Progenitor cell of endocrine pancreas (in vitro differentiated cells): ENCODE data around the gene TNFAIP6. TPM values are rescaled to one million over a fixed set of nuclear protein-coding genes. Genes with fewer than 3 reads are reported as not detected.

Experiments
- DNase-seq: peaks from one replicate; pipeline ENCODE4 v3.0.0; 2021; ENCODE audit warnings: low spot score; ENCODE audit not compliant: unreplicated experiment
- H3K27ac Mint-ChIP-seq: 2 replicates; pipeline ENCODE4 v1.8.0; 2021; ENCODE audit warnings: mild to moderate bottlenecking, moderate library complexity, mixed read lengths
- H3K27me3 Mint-ChIP-seq: 2 replicates; pipeline ENCODE4 v1.8.0; 2021; ENCODE audit warnings: mixed read lengths
- H3K36me3 Mint-ChIP-seq: 2 replicates; pipeline ENCODE4 v1.8.0; 2022; ENCODE audit warnings: mixed read lengths; ENCODE audit not compliant: insufficient read depth
- H3K4me1 Mint-ChIP-seq: 2 replicates; pipeline ENCODE4 v1.8.0; 2021; ENCODE audit warnings: low read depth, mixed read lengths
- H3K4me3 Mint-ChIP-seq: 2 replicates; pipeline ENCODE4 v1.8.0; 2021; ENCODE audit warnings: low read depth, mild to moderate bottlenecking, moderate library complexity, mixed read lengths
- H3K9me3 Mint-ChIP-seq: 2 replicates; pipeline ENCODE4 v1.8.0; 2021; ENCODE audit warnings: low read depth, mixed read lengths
- total RNA-seq: library from RNA; stranded (reverse); gene quantifications from 2 replicates; pipeline ENCODE4 v1.2.1, GENCODE V29; 2021
- TF ChIP-seq, protein P1 (sequence below): fragments of 200-600 bp; sonication (generic); IDR thresholded peaks from one replicate; pipeline ENCODE4 v1.5.0; 2021; ENCODE audit warnings: antibody characterized with exemption, mild to moderate bottlenecking; ENCODE audit not compliant: unreplicated experiment

Gene TNFAIP6
- total RNA-seq, 1 donor from 2014 or later, result not detected

DNA sequence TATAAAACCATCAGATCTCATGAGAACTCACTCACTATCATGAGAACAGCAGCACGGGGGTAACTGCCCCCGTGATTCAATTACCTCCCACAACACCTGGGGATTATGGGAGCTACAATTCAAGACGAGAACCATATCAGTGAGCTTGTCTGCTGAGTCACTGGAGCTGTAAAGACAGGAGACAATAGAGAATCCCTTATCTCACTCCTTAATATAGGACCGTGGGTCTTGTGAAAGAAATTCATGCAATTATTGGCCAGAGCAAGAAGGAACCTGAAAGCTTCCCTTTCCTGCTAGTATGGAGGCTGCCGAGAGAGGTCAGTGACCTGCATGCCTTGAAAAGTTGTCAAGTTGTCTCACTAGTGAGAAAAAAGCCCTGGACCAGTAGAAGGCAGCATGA, 9.5 kb upstream of the TNFAIP6 start:
- Mint-ChIP-seq H3K4me3 (no peak overlapping the region), H3K36me3 (no peaks in the 10 kb centered on the region), H3K9me3 (peaks cover 6% of the 10 kb centered on the region), H3K27me3 (no peaks in the 10 kb centered on the region), H3K4me1 (no peaks in the 10 kb centered on the region), H3K27ac (no peak overlapping the region)
- DNase-seq, result no peak
- TF ChIP-seq, protein P1, sequence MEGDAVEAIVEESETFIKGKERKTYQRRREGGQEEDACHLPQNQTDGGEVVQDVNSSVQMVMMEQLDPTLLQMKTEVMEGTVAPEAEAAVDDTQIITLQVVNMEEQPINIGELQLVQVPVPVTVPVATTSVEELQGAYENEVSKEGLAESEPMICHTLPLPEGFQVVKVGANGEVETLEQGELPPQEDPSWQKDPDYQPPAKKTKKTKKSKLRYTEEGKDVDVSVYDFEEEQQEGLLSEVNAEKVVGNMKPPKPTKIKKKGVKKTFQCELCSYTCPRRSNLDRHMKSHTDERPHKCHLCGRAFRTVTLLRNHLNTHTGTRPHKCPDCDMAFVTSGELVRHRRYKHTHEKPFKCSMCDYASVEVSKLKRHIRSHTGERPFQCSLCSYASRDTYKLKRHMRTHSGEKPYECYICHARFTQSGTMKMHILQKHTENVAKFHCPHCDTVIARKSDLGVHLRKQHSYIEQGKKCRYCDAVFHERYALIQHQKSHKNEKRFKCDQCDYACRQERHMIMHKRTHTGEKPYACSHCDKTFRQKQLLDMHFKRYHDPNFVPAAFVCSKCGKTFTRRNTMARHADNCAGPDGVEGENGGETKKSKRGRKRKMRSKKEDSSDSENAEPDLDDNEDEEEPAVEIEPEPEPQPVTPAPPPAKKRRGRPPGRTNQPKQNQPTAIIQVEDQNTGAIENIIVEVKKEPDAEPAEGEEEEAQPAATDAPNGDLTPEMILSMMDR, result no peak

DNA sequence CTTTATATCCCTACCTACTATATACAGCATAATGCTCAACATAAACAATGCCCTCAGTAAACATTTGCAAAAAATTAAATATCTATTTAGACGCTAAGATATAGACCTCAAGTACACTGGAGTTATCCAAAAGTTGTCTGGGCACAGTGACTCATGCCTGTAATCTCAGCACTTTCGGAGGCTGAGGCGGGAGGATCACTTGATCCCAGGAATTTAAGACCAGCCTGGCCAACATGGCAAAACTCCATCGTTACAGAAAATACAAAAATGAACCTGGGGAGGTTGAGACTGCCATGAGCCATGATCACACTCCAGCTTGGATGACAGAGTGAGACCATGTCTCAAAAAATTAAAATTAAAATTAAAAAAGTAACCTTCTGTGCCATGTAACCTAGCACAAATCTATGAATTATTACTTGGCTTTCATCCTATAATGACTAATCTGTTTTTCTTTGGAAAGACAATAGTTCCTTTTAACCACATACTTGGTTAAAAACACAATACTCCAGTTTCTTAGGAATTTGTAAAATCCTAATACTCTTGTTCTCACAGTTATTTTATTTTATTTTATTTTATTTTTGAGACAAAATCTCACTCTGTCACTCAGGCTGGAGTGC, 6.7 kb upstream of the TNFAIP6 start:
- no peaks in the 10 kb centered on the region for H3K27me3 Mint-ChIP-seq
- TF ChIP-seq, protein P1, result no peak
- H3K4me1 Mint-ChIP-seq, result no peaks in the 10 kb centered on the region
- H3K27ac Mint-ChIP-seq, result no peak overlapping the region
- no peak overlapping the region for H3K4me3 Mint-ChIP-seq
- DNase-seq, result no peak
- no peaks in the 10 kb centered on the region for H3K9me3 Mint-ChIP-seq
- H3K36me3 Mint-ChIP-seq, result no peaks in the 10 kb centered on the region

DNA sequence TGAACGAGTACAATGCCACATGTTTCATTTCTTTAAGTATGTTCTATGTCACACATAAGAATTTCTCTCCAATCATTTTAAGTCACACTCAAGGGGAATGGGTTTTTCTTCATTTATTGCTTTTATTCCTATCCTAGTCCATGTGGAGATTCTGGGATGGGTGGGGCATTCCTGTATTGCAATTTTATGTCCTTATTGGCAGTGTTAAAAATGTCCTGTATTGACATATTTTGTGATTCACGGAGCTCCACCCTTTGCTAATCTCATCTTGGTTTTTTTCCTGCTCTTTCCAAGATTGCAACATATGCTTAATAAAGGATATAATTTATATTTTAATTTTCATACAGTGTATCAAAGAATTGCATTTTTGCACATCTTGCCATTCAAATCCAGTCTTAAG, 3.4 kb upstream of the TNFAIP6 start:
- no peaks in the 10 kb centered on the region for H3K36me3 Mint-ChIP-seq
- TF ChIP-seq, protein P1, result no peak
- no peak overlapping the region for H3K27ac Mint-ChIP-seq
- no peaks in the 10 kb centered on the region for H3K27me3 Mint-ChIP-seq
- no peak for DNase-seq
- no peak overlapping the region for H3K4me3 Mint-ChIP-seq
- H3K4me1 Mint-ChIP-seq, result peaks cover 4% of the 10 kb centered on the region
- no peaks in the 10 kb centered on the region for H3K9me3 Mint-ChIP-seq

DNA sequence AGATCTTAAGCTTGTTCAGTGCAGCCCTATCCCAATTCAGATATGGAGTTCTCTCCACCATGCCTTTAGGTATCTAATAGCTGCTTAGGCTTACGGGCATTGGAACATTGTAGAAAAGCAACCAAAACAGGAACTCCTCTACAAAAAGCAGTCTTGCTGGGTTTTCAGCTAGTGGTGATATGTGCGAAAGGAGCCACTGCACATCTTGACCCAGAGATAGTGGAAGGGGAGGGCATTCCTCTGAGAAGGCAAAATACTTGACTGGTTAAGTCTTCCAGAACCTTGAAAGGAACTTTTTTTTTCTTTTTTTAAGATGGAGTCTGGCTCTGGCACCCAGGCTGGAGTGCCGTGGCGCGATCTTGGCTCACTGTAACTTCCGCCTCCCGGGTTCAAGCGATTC, 2.6 kb upstream of the TNFAIP6 start:
- no peaks in the 10 kb centered on the region for H3K27me3 Mint-ChIP-seq
- H3K36me3 Mint-ChIP-seq, result no peaks in the 10 kb centered on the region
- H3K4me3 Mint-ChIP-seq, result no peak overlapping the region
- DNase-seq, result no peak
- no peaks in the 10 kb centered on the region for H3K9me3 Mint-ChIP-seq
- peaks cover 4% of the 10 kb centered on the region for H3K4me1 Mint-ChIP-seq
- TF ChIP-seq, protein P1, result no peak
- H3K27ac Mint-ChIP-seq, result no peak overlapping the region

DNA sequence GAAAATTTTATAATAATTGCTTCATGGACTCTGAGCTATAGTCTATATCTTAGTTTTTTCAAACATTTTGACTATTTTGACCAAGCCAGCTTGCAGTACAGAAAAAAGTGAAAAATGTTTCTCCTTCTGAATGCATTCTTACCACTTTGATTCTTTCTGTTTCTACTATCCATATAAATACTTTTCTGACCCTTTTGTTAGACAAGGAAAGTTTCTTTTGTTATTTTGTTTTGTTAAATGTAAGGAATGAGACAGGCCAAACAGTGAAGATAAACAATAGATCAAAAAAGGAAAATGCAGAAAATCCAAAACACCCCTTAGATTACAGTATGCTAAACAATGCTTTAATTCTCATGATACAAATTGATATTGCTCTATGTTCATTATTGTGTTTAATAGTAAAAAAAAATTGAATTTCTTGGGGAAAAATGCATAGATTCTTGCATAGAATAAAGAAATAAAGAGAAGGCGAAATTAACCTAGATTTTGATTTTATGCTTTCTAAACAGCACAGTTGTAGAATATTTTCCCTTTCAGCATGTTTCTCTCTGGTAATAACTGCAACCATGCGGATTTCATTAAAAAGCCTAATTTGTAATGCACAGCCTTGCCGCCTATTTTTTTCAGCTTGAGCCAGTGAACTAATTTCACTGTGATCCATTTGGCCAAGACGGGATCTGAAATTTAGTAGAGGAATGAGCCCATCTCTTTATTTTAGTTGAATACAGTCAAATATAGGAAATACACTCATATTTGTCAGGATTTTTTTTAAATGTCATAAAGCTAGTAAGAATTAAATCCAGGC, 976 bp downstream of the TNFAIP6 start:
- no peaks in the 10 kb centered on the region for H3K9me3 Mint-ChIP-seq
- H3K4me3 Mint-ChIP-seq, result no peak overlapping the region
- no peak for DNase-seq
- no peak overlapping the region for H3K27ac Mint-ChIP-seq
- H3K36me3 Mint-ChIP-seq, result no peaks in the 10 kb centered on the region
- H3K27me3 Mint-ChIP-seq, result no peaks in the 10 kb centered on the region
- TF ChIP-seq, protein P1, result no peak
- H3K4me1 Mint-ChIP-seq, result peaks cover 4% of the 10 kb centered on the region
